Measurements from ENCODE around the gene SNX2.

The SNX2 gene

GRCh38 chr5:122864842-122865241 is 90.0 kb downstream of the SNX2 start:
- H3K9ac ChIP-seq (ENCODE audit: low read depth, low read length, poor library complexity, severe bottlenecking): no peak overlapping the region
- no peaks in the 10 kb centered on the region for H3K4me1 ChIP-seq (ENCODE audit: insufficient read depth, low read length, poor library complexity, severe bottlenecking)
- H3K79me2 ChIP-seq (ENCODE audit: insufficient read depth, low read length): no peaks in the 10 kb centered on the region
- H3K9me2 ChIP-seq (replicated peaks; ENCODE audit: low read depth, low read length): no peaks in the 10 kb centered on the region
- no peaks in the 10 kb centered on the region for H3F3A ChIP-seq (ENCODE audit: low read depth)
- H3K9me3 ChIP-seq (ENCODE audit: insufficient read depth, low read depth, low read length): no peaks in the 10 kb centered on the region
- H3K36me3 ChIP-seq (ENCODE audit: insufficient read depth, low read length): no peaks in the 10 kb centered on the region
- no peak overlapping the region for H2AFZ ChIP-seq (ENCODE audit: low read length)
- TF ChIP-seq CTCF (conservative IDR thresholded peaks at IDR 0.05; ENCODE audit: low read length): no peak
- no peak for TF ChIP-seq EZH2phosphoT487 (IDR thresholded peaks at IDR 0.05; ENCODE audit: borderline replicate concordance)
- H3K4me3 ChIP-seq (ENCODE audit: low read length, poor library complexity, severe bottlenecking): no peak overlapping the region
- H3K4me2 ChIP-seq (ENCODE audit: low read depth, low read length, poor library complexity, severe bottlenecking): no peak overlapping the region
- H3K27me3 ChIP-seq (ENCODE audit: insufficient read depth, low read length, poor library complexity, severe bottlenecking): no peaks in the 10 kb centered on the region
- no peaks in the 10 kb centered on the region for H4K20me1 ChIP-seq (ENCODE audit: insufficient read depth, low read length, poor library complexity, severe bottlenecking)

GRCh38 chr5:122870219-122870856 is 95.5 kb downstream of the SNX2 start:
- Histone ChIP-seq H4K20me1 (ENCODE audit: insufficient read depth, low read length, poor library complexity, severe bottlenecking) (no peaks in the 10 kb centered on the region), H3K9me3 (ENCODE audit: insufficient read depth, low read depth, low read length) (no peaks in the 10 kb centered on the region), H3K27me3 (ENCODE audit: insufficient read depth, low read length, poor library complexity, severe bottlenecking) (no peaks in the 10 kb centered on the region), H2AFZ (ENCODE audit: low read length) (no peak overlapping the region), H3K9ac (ENCODE audit: low read depth, low read length, poor library complexity, severe bottlenecking) (no peak overlapping the region), H3K9me2 (replicated peaks; ENCODE audit: low read depth, low read length) (no peaks in the 10 kb centered on the region), H3F3A (ENCODE audit: low read depth) (no peaks in the 10 kb centered on the region), H3K4me3 (ENCODE audit: low read length, poor library complexity, severe bottlenecking) (no peak overlapping the region), H3K4me1 (ENCODE audit: insufficient read depth, low read length, poor library complexity, severe bottlenecking) (no peaks in the 10 kb centered on the region), H3K4me2 (ENCODE audit: low read depth, low read length, poor library complexity, severe bottlenecking) (no peak overlapping the region), H3K79me2 (ENCODE audit: insufficient read depth, low read length) (no peaks in the 10 kb centered on the region), H3K36me3 (ENCODE audit: insufficient read depth, low read length) (no peaks in the 10 kb centered on the region)
- TF ChIP-seq EZH2phosphoT487 (IDR thresholded peaks at IDR 0.05; ENCODE audit: borderline replicate concordance) (no peak), CTCF (conservative IDR thresholded peaks at IDR 0.05; ENCODE audit: low read length) (no peak)

- H3F3A ChIP-seq (ENCODE audit: low read depth): no peaks in the 10 kb centered on the region
- H3K79me2 ChIP-seq (ENCODE audit: insufficient read depth, low read length): no peaks in the 10 kb centered on the region
- H3K9me2 ChIP-seq (replicated peaks; ENCODE audit: low read depth, low read length): no peaks in the 10 kb centered on the region
- no peak overlapping the region for H3K4me2 ChIP-seq (ENCODE audit: low read depth, low read length, poor library complexity, severe bottlenecking)
- no peak for TF ChIP-seq EZH2phosphoT487 (IDR thresholded peaks at IDR 0.05; ENCODE audit: borderline replicate concordance)
- no peak for TF ChIP-seq CTCF (conservative IDR thresholded peaks at IDR 0.05; ENCODE audit: low read length)
- no peaks in the 10 kb centered on the region for H3K4me1 ChIP-seq (ENCODE audit: insufficient read depth, low read length, poor library complexity, severe bottlenecking)
- H4K20me1 ChIP-seq (ENCODE audit: insufficient read depth, low read length, poor library complexity, severe bottlenecking): no peaks in the 10 kb centered on the region
- H3K27me3 ChIP-seq (ENCODE audit: insufficient read depth, low read length, poor library complexity, severe bottlenecking): no peaks in the 10 kb centered on the region
- no peak overlapping the region for H3K9ac ChIP-seq (ENCODE audit: low read depth, low read length, poor library complexity, severe bottlenecking)
- no peak overlapping the region for H2AFZ ChIP-seq (ENCODE audit: low read length)
- no peaks in the 10 kb centered on the region for H3K36me3 ChIP-seq (ENCODE audit: insufficient read depth, low read length)
- no peak overlapping the region for H3K4me3 ChIP-seq (ENCODE audit: low read length, poor library complexity, severe bottlenecking)
- H3K9me3 ChIP-seq (ENCODE audit: insufficient read depth, low read depth, low read length): no peaks in the 10 kb centered on the region
Measured at GRCh38 chr5:122871661-122872060, 96.8 kb downstream of the SNX2 start.

Measured in Loucy (cell line).